Measurements from ENCODE around the gene IL11.

DNA sequence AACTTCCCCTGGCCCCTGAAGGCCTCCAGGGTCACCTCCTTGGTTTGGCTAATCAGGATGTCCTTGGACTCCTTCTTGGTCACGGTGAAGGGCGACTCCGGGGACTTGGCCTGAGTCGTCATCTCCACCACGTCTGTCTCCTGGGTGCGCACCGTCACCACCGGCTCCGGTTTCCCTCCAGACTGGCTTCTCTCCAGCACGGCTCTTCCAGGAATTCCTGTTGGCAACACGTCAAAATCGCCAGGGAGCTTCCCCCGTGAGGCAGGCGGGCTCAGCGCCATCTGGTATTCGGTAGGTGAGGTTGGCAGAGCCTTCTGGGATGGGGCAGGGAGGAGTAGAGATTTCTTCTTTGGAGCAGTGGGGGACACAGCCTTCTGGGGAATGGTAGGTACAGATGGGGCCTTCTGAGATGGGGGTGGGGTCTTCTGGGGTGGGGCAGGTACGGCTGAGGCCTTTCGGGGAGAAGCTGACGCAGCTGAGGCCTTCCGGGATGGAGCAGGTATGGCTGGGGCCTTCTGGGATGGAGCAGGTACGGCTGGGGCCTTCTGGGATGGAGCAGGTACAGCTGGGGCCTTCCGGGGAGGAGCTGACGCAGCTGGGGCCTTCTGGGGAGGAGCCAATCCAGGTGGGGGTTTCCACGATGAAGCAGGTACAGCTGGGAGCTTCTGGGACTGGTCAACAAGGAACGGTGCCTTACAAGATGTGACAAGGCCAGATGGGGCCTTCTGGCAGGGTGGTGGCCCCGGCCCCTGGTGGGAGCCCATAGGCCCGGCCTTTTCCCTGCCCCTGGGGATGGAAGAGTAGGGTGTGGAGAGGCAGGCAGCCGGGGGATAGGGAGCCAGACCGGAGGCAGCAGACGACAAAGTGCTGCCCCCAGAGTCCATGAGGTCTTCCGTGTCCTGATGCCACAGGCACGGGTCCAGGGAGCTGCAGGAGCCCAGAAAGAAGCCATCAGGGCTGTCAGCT, 11.0 kb downstream of the IL11 start:
- TF ChIP-seq RAD21 (IDR thresholded peaks at IDR 0.05; ENCODE audit: low read depth) (no peak), YY1 (IDR thresholded peaks at IDR 0.05; ENCODE audit: low read depth) (no peak), CEBPB (IDR thresholded peaks at IDR 0.05) (no peak)

Data from Ishikawa (cell line).